DMS153 treated with DMSO at 0.1 percent for 48 hours (cell line): Measurements from ENCODE around the gene PSG1.
"Not testable (repeated sequence)": the region's sequence is repeated elsewhere in the genome, so short reads cannot be mapped to it uniquely, and the experiment has no call there.

Source experiments
- DNase-seq: peaks from one replicate; lab custom pipeline; 2025; ENCODE audit not compliant: unreplicated experiment; lab: John Stamatoyannopoulos, UW

Gene PSG1

GRCh38 chr19:42879613-42880012 lies at the start of gene PSG1:
PSG1 (minus strand) TSS chr19:42879713; CDS start chr19:42879581, 132 bp downstream.
- no peak for DNase-seq

- no peak for DNase-seq
Measured at GRCh38 chr19:42928896-42929295, 49.4 kb upstream of the PSG1 start.

- no peak for DNase-seq
Measured at GRCh38 chr19:42926781-42927180, 47.3 kb upstream of the PSG1 start.

GRCh38 chr19:42923106-42923505 lies 43.6 kb upstream of the PSG1 start:
- DNase-seq: not testable (repeated sequence)

GRCh38 chr19:42920971-42921370 lies 41.5 kb upstream of the PSG1 start:
- not testable (repeated sequence) for DNase-seq

- DNase-seq: no peak
Measured at GRCh38 chr19:42919757-42920079, 40.2 kb upstream of the PSG1 start.

GRCh38 chr19:42919070-42919756 lies 39.7 kb upstream of the PSG1 start:
- DNase-seq: not testable (repeated sequence)

GRCh38 chr19:42918377-42919069 lies 39.0 kb upstream of the PSG1 start:
- DNase-seq: not testable (repeated sequence)

GRCh38 chr19:42917634-42918033 lies 38.1 kb upstream of the PSG1 start, which contains the start of gene PSG6:
PSG6 (minus strand) TSS chr19:42917894; CDS start chr19:42917792, 102 bp downstream.
- not testable (repeated sequence) for DNase-seq

- not testable (repeated sequence) for DNase-seq
Measured at GRCh38 chr19:42916931-42917330, 37.4 kb upstream of the PSG1 start.

GRCh38 chr19:42913516-42913915 lies 34.0 kb upstream of the PSG1 start:
- DNase-seq: not testable (repeated sequence)

GRCh38 chr19:42912941-42913340 lies 33.4 kb upstream of the PSG1 start:
- not testable (repeated sequence) for DNase-seq

GRCh38 chr19:42911731-42912130 lies 32.2 kb upstream of the PSG1 start:
- DNase-seq: not testable (repeated sequence)

GRCh38 chr19:42906162-42906561 lies 26.6 kb upstream of the PSG1 start:
- not testable (repeated sequence) for DNase-seq

- not testable (repeated sequence) for DNase-seq
Measured at GRCh38 chr19:42900561-42900960, 21.0 kb upstream of the PSG1 start.

- not testable (repeated sequence) for DNase-seq
Measured at GRCh38 chr19:42899674-42900073, 20.2 kb upstream of the PSG1 start.

- DNase-seq: not testable (repeated sequence)
Measured at GRCh38 chr19:42899110-42899509, 19.6 kb upstream of the PSG1 start.

GRCh38 chr19:42898656-42899055 lies 19.1 kb upstream of the PSG1 start:
- DNase-seq: not testable (repeated sequence)

- DNase-seq: not testable (repeated sequence)
Measured at GRCh38 chr19:42897729-42898128, 18.2 kb upstream of the PSG1 start.

- DNase-seq: not testable (repeated sequence)
Measured at GRCh38 chr19:42890446-42890845, 10.9 kb upstream of the PSG1 start.

GRCh38 chr19:42887876-42888445 lies 8.4 kb upstream of the PSG1 start:
- DNase-seq: not testable (repeated sequence)

GRCh38 chr19:42882730-42883129 lies 3.2 kb upstream of the PSG1 start:
- not testable (repeated sequence) for DNase-seq
